ENCODE data around the gene DGKE.

DGKE gene

DNA sequence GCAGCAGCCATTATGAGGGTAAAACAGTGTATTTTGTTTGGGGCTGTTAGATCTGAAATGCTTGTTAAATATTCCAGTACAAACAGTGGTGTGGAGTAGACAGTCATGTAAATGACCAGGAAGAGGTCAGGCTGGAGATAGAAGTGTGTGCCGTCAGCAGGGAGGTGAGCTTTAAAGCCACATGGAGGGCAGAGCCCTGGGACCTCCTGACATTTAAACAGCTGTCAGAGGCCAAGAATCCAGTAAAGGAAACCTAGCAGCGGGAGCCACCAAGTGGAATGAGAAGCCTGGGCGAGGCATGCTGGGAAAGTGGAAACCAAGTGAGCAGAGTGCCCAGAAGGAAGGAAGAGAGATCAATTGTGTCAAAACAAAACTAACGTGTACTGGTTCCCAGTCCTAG is 27.0 kb upstream of the DGKE start:
- Mint-ChIP-seq H3K4me3 (no peak overlapping the region), H3K4me1 (ENCODE audit: low read depth in 2 of 2) (peaks cover 0 to 3% of the 10 kb centered on the region in 2 donors), H3K9me3 (no peaks in the 10 kb centered on the region), H3K27me3 (no peaks in the 10 kb centered on the region), H3K27ac (no peak overlapping the region), H3K36me3 (ENCODE audit: insufficient read depth) (no peaks in the 10 kb centered on the region)
- no peak for ATAC-seq (replicated peaks)
- DNase-seq: no peak

DNA sequence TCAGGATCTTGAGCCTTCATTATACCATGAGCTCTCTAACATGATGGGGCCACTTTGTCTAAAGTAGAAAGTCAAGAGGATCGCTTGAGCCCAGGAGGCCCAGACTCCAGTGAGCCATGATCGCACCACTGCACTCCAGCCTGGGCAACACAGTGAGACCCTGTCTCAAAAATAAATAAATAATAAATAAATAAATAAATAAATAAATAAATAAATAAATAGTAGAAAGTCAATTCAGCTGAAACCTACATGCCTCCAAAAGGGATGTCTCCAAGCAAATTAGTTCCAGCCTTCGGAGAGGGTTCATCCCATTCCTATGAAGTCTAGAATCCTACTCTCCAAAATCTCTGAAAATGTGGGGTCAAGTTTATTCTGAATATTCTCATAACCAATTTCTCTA is 26.2 kb upstream of the DGKE start:
- H3K36me3 Mint-ChIP-seq (ENCODE audit: insufficient read depth): no peaks in the 10 kb centered on the region
- ATAC-seq (replicated peaks) (no peak), DNase-seq (no peak)
- no peaks in the 10 kb centered on the region for H3K27me3 Mint-ChIP-seq
- H3K9me3 Mint-ChIP-seq: no peaks in the 10 kb centered on the region
- peaks cover 0 to 3% of the 10 kb centered on the region in 2 donors for H3K4me1 Mint-ChIP-seq (ENCODE audit: low read depth in 2 of 2)
- H3K27ac Mint-ChIP-seq: no peak overlapping the region
- no peak overlapping the region for H3K4me3 Mint-ChIP-seq

DNA sequence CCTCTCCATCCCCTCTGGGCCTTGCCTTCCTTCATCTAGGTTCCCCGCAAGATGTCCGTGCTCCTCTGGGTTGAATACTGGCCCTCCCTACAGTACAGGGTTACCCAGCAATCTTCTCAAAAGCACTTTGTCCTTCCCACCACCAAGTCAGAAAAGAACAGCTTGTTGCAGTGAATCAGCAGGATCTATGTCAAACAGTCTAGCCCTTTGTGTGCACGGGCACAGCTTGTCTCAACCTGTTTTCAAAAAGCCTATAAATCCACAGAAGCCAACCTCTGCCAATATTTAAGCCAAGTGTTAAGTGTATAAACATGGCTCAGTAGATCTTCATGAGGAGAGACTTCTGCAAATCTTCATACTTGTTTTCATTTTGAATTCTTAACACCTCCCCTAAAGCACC is 25.4 kb upstream of the DGKE start:
- no peaks in the 10 kb centered on the region for H3K27me3 Mint-ChIP-seq

DNA sequence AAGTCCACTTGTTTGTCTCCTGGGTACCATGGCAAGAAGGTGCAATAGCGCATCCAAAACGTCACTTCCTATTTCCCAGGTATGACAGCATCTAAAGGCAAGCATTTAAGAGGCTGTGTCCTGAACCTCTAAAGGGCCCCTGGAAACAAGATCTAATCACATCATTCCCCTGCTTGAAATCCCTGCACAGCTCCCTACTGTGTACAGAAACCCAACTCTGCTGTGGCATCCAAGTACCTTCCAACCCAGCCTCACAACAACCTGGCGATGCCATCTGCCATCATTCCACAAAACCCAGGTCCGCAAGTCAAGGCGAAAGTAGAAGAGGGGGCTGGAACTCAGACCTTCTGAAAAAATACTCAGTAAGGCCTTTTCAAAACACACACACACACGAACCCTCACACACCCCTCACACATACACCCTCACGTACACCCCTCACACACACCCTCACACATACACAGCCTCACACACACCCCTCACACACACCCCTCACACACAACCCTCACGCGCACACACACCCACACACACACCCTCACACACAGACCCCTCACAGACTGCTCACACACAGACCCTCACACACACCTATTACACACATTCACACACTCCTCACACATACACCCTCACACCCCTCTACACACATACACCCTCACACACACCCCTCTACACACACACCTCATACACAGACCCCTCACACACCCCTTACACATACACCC is 24.7 kb upstream of the DGKE start:
- Mint-ChIP-seq H3K36me3 (ENCODE audit: insufficient read depth) (no peaks in the 10 kb centered on the region), H3K9me3 (no peaks in the 10 kb centered on the region), H3K4me1 (ENCODE audit: low read depth in 2 of 2) (peaks cover 0 to 3% of the 10 kb centered on the region in 2 donors), H3K4me3 (no peak overlapping the region), H3K27me3 (no peaks in the 10 kb centered on the region), H3K27ac (no peak overlapping the region)
- no peak for DNase-seq
- no peak for ATAC-seq (replicated peaks)

More for the DNA sequence above, 25.4 kb upstream of the DGKE start:
- Mint-ChIP-seq H3K4me3 (no peak overlapping the region), H3K36me3 (ENCODE audit: insufficient read depth) (no peaks in the 10 kb centered on the region), H3K9me3 (no peaks in the 10 kb centered on the region), H3K4me1 (ENCODE audit: low read depth in 2 of 2) (peaks cover 0 to 3% of the 10 kb centered on the region in 2 donors), H3K27ac (no peak overlapping the region)
- DNase-seq (no peak), ATAC-seq (replicated peaks) (no peak)

DNA sequence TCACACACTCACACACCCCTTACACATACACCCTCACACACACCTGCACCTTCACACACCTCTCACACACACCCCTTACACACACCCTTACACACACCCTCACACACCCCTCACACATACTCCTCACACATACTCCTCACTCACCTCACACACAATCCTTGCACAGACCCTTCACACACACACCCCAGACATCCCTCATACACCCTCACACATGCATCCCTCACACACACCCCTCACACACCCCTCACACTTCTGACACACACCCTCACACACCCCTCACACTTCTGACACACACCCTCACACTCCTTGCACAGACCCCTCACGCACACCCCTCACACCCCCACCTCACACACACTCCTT is 24.2 kb upstream of the DGKE start:
- Mint-ChIP-seq H3K4me1 (ENCODE audit: low read depth in 2 of 2) (peaks cover 0 to 3% of the 10 kb centered on the region in 2 donors), H3K36me3 (ENCODE audit: insufficient read depth) (no peaks in the 10 kb centered on the region), H3K4me3 (no peak overlapping the region), H3K9me3 (no peaks in the 10 kb centered on the region), H3K27ac (no peak overlapping the region), H3K27me3 (no peaks in the 10 kb centered on the region)
- no peak for ATAC-seq (replicated peaks)
- DNase-seq: no peak

DNA sequence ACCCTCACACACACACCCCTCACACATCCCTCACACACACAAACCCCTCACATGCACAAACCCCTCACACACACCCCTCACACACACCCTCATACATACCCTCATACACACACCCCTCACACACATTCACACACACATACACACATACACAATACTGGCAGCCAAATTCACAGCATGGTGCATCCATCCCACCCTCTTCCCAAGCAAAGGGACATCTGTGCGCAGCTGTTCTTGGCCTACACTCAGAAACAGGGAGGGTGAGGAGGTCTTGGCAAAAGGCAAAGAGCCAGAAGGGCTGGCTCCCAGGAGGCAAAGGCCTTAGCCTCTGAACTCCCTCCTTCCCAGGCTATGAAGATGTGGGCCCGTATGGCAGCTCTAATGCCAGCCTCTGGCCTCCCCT is 23.6 kb upstream of the DGKE start:
- DNase-seq: no peak
- ATAC-seq (replicated peaks): no peak

DNA sequence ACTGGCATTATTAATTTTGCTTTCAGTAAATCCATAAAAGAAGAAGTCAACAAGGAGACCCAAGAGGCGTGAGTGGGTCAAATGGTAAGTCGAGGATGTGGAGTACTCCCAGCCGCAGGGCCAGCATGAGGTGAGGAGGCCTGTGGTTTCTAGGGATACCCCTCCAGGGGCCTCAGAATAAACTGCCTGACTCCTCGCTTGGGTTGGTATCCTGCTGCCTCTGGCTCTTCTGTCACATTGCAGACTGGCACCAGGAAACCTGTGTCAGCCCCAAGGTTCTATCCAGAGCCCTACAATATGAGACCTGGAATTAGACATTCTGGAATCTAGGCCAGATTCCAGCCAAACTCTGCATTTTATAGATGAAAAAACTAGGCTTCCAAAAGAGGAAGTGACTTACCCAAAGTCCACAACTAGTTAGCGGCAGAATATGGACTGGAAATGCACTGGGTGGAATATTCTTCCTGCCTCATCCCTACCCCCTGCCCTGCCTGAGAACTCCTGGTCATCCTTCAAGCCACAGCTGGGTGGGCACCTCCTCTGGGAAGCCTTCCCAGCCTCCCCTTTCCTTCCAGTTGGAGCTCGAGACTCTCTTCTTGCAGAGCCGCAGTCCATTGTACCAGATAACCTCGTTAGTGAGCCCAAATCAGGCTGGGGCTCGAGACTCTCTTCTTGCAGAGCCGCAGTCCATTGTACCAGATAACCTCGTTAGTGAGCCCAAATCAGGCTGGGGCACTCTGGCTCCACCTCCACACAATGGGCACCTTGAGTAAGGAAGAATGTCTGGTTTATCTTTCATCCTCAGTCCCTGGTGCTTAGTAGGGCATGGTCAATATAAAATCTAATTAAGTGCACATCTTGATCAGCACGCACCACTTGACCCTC is 22.8 kb upstream of the DGKE start:
- H3K27ac Mint-ChIP-seq: no peak overlapping the region
- no peaks in the 10 kb centered on the region for H3K36me3 Mint-ChIP-seq (ENCODE audit: insufficient read depth)
- H3K9me3 Mint-ChIP-seq: no peaks in the 10 kb centered on the region
- peaks cover 0 to 3% of the 10 kb centered on the region in 2 donors for H3K4me1 Mint-ChIP-seq (ENCODE audit: low read depth in 2 of 2)
- DNase-seq (no peak), ATAC-seq (replicated peaks) (no peak)
- no peak overlapping the region for H3K4me3 Mint-ChIP-seq
- no peaks in the 10 kb centered on the region for H3K27me3 Mint-ChIP-seq

More for the DNA sequence above, 23.6 kb upstream of the DGKE start:
- no peak overlapping the region for H3K4me3 Mint-ChIP-seq
- no peaks in the 10 kb centered on the region for H3K27me3 Mint-ChIP-seq
- H3K9me3 Mint-ChIP-seq: no peaks in the 10 kb centered on the region
- no peaks in the 10 kb centered on the region for H3K36me3 Mint-ChIP-seq (ENCODE audit: insufficient read depth)
- peaks cover 0 to 3% of the 10 kb centered on the region in 2 donors for H3K4me1 Mint-ChIP-seq (ENCODE audit: low read depth in 2 of 2)
- no peak overlapping the region for H3K27ac Mint-ChIP-seq

DNA sequence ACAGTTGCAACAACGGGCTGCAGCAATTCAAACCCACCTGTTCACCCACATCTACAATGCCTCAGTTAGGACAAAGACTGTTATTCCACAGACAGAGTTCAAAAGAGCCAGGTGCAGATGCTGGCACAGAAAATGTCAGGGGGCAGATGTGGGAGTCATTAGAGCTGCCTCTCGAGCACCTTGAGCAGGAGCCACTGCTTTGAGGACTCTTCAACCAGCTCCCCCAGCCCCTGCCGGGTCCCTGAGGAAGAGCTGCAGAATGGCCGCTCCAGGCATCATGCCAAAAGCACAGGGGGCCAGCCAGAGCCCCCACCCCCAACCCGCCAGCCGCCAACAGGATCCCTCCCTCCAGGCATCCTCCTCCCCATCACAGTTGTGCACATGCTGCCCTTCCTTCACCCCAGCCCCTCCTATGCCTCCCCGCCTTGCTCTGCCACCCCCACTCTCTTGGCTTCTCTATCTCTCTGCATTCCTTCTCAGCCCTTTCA is 21.0 kb upstream of the DGKE start:
- Mint-ChIP-seq H3K4me1 (ENCODE audit: low read depth in 2 of 2) (no peaks in the 10 kb centered on the region), H3K36me3 (ENCODE audit: insufficient read depth) (no peaks in the 10 kb centered on the region)
- no peak for ATAC-seq (replicated peaks)

DNA sequence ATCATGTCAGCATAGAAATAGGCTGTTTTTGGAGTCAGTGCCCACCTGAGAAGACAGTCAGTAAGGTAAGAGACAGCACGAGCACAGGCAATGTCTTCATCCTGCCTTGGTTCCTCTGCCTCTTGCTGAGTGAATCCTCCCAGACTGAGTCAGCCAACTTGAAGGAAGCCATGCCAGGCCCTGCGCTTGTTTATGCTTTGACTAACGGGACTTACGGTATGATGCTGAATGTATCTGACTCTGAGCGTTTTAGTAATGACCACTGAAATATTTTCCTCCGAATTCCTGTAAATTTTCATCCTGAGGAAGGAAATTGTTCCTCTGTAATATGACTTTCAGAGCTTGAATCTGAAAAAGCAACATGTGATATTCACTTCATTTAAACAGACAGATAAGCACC is 18.2 kb upstream of the DGKE start:
- no peak for ATAC-seq (replicated peaks)
- Mint-ChIP-seq H3K4me1 (ENCODE audit: low read depth in 2 of 2) (peaks cover 3 to 11% of the 10 kb centered on the region in 2 donors), H3K9me3 (no peaks in the 10 kb centered on the region), H3K4me3 (no peak overlapping the region), H3K27me3 (no peaks in the 10 kb centered on the region), H3K27ac (no peak overlapping the region), H3K36me3 (ENCODE audit: insufficient read depth) (no peaks in the 10 kb centered on the region)
- no peak for DNase-seq

More for the DNA sequence above, 21.0 kb upstream of the DGKE start:
- Mint-ChIP-seq H3K4me3 (no peak overlapping the region), H3K9me3 (no peaks in the 10 kb centered on the region), H3K27ac (peak overlapping the region in 1 of 2 donors; percentile 9), H3K27me3 (no peaks in the 10 kb centered on the region)
- no peak for DNase-seq

DNA sequence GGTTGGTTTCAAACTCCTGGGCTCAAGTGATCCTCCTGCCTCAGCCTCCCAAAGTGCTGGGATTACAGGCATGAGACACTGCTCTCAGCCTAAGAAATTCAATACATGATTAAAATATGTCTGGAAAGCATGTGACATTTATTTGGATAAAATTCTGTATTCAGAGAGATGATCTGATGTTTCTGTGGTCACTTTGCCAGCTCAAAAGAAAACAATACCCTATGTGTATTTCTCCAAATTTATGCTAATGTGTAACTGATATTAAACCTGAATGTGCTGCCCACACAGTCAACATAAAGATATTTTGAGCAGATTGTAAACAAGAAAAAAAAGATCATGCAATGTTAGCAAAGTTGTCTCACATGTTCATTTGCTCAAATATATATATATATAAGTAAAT is 16.9 kb upstream of the DGKE start:
- DNase-seq (no peak), ATAC-seq (replicated peaks) (no peak)
- H3K4me3 Mint-ChIP-seq: no peak overlapping the region
- H3K36me3 Mint-ChIP-seq (ENCODE audit: insufficient read depth): no peaks in the 10 kb centered on the region
- H3K27ac Mint-ChIP-seq: no peak overlapping the region
- peaks cover 3 to 11% of the 10 kb centered on the region in 2 donors for H3K4me1 Mint-ChIP-seq (ENCODE audit: low read depth in 2 of 2)
- no peaks in the 10 kb centered on the region for H3K9me3 Mint-ChIP-seq
- no peaks in the 10 kb centered on the region for H3K27me3 Mint-ChIP-seq

DNA sequence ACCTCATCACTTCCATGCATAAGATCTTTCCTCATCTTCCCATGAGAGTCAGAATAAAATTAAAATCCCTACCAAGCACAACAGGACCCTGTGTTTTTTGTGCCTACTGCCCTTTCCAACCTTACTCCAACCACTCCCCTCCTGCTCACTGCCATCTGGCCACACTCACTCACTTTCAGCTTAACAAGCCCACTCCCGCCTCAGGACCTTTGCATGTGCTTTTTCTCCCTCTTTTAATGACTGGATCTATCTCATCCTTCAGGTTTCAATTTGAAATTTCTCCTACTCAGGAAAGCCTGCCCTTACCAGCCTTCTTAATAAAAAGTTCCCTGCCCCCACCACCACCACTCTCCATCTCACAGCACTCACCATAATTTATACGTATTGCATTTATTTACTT is 14.9 kb upstream of the DGKE start:
- Mint-ChIP-seq H3K9me3 (no peaks in the 10 kb centered on the region), H3K27ac (peak overlapping the region in 1 of 2 donors; percentile 74), H3K27me3 (no peaks in the 10 kb centered on the region), H3K4me3 (no peak overlapping the region), H3K4me1 (ENCODE audit: low read depth in 2 of 2) (peaks cover 3 to 11% of the 10 kb centered on the region in 2 donors), H3K36me3 (ENCODE audit: insufficient read depth) (no peaks in the 10 kb centered on the region)
- DNase-seq (no peak), ATAC-seq (replicated peaks) (no peak)

DNA sequence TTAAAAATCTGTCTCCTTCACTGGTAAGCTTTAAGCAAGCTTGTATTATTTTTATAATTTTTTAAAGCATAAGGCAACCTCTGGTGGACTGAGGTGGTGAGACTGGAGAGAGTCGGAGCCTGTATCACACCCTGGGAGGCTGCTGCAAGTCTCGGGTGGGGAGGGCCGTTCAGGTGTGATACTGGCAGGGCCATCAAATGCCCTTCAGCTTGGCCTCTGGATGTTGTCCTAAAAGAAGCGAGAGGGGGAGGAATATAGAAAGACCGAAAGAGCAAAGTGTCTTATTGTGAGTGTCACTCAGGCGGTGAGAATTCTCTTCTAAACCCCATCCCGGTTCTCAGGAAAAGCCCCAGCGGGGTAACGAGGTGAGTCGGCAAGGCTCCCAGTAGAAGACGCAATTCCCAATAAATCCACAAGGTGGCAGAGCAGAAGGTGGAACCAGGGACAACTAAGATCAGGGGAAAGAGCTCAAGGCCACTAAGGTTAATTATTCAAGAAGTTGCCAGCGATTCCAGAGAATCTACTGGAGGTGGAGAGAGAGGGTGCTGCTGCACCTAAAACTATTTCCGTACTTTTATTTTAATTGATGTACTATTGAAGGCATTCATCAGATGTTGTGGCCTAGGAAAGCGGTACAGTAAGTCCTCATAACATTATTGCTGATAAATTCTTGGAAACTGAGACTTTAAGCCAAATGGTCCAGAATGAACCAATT is 14.4 kb upstream of the DGKE start:
- H3K27me3 Mint-ChIP-seq: no peaks in the 10 kb centered on the region
- peak overlapping the region; percentile 45 to 74 for H3K27ac Mint-ChIP-seq
- DNase-seq (peak; percentile 73 to 82 (median 75)), ATAC-seq (replicated peaks) (peak; percentile 79)
- no peaks in the 10 kb centered on the region for H3K36me3 Mint-ChIP-seq (ENCODE audit: insufficient read depth)
- H3K4me3 Mint-ChIP-seq: no peak overlapping the region
- H3K4me1 Mint-ChIP-seq (ENCODE audit: low read depth in 2 of 2): peaks cover 3 to 11% of the 10 kb centered on the region in 2 donors
- H3K9me3 Mint-ChIP-seq: no peaks in the 10 kb centered on the region

DNA sequence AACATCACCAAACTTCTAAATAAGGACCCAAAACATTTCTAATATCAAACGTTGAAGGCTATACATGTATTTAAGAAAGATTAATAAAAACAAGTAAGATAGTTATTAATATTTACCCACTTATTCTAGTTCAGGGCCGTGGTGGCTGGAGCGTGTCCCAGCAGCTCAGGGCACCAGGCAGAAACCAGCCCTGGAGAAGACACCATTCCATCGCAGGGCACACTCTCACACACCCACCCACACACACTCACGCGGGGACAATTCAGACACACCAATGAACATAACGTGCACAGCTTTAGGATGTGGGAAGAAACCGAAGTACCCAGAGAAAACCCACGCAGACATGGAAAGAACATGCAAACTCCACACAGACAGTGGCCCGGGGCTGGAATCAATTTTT is 13.7 kb upstream of the DGKE start:
- Mint-ChIP-seq H3K4me3 (no peak overlapping the region), H3K4me1 (ENCODE audit: low read depth in 2 of 2) (peaks cover 3 to 11% of the 10 kb centered on the region in 2 donors), H3K27ac (no peak overlapping the region), H3K9me3 (no peaks in the 10 kb centered on the region), H3K27me3 (no peaks in the 10 kb centered on the region), H3K36me3 (ENCODE audit: insufficient read depth) (no peaks in the 10 kb centered on the region)
- no peak for DNase-seq
- ATAC-seq (replicated peaks): no peak

Measured in effector memory CD8-positive, alpha-beta T cell (primary cell).